HCT116 (cell line): ENCODE measurements around the gene SEMA5B. TPM values are rescaled to one million over a fixed set of nuclear protein-coding genes. Genes with fewer than 3 reads are reported as not detected.

Experiments used
- ATAC-seq: fragments of 200-7000 bp; cut with Tn5 transposase; 2 replicates; pipeline ENCODE4 v1.9.1; 2020; ENCODE audit warnings: mild to moderate bottlenecking, moderate library complexity
- BruUV-seq: library from RNA; stranded (reverse); fragments of 400-500 nt; replicated peaks from 2 replicates; lab custom pipeline; 2021; lab: Mats Ljungman, UMichigan
- CTCF ChIA-PET: fragments of 300-600 bp; sonication (Branson Sonifier 250); formaldehyde crosslinking; loops from one replicate; lab custom pipeline; 2021; ENCODE audit warnings: antibody characterized with exemption; lab: Charles Lee
- POLR2A ChIA-PET: fragments of 300-600, 350-600 bp; sonication (Branson Sonifier 250); formaldehyde crosslinking; loops from one replicate; lab custom pipeline; 2021; ENCODE audit warnings: antibody characterized with exemption; lab: Charles Lee
- RAD21 ChIA-PET, 2 experiments: fragments of 300-600 bp; sonication (Branson Sonifier 250); formaldehyde crosslinking; loops; one replicate each; lab custom pipeline; 2023; ENCODE audit warnings: low total read pairs in 2 of 2; ENCODE audit not compliant: uncharacterized antibody in 2 of 2, unreplicated experiment in 2 of 2, low non-redundant PET in 1 of 2; lab: Charles Lee
- DNase-seq: peaks from one replicate; pipeline ENCODE4 v3.0.0-alpha.2; 2010; ENCODE audit warnings: low read depth, low spot score
- H2AFZ ChIP-seq: fragments of 200-600 bp; shearing (Covaris generic), sonication (generic); 2 replicates; pipeline ENCODE4 v1.6.1; 2017; ENCODE audit warnings: low read depth, mixed run types, mixed read lengths, antibody characterized with exemption, low read length; ENCODE audit not compliant: poor library complexity, severe bottlenecking
- H3K27ac ChIP-seq: 2 replicates; pipeline ENCODE4 v1.5.1; 2012; ENCODE audit warnings: low read depth, low read length
- H3K27me3 ChIP-seq: fragments of 200-600 bp; sonication (generic); 2 replicates; pipeline ENCODE4 v1.6.1; 2016; ENCODE audit warnings: mixed run types, low read length, mixed read lengths; ENCODE audit not compliant: insufficient read depth
- H3K36me3 ChIP-seq, 2 experiments: fragments of 200-500 bp in 1 of 2; fragments of 200-600 bp in 1 of 2; sonication (Bioruptor generic) in 1 of 2; sonication (generic) in 1 of 2; 2 replicates each; pipeline versions ENCODE4 v1.5.1 to v1.6.1; 2014 to 2016; ENCODE audit warnings: low read length in 2 of 2, inconsistent platforms in 1 of 2, mixed read lengths in 1 of 2, mixed run types in 1 of 2; ENCODE audit not compliant: insufficient read depth in 2 of 2, control insufficient read depth in 1 of 2
- H3K4me1 ChIP-seq, 2 experiments: fragments of 200-600 bp in 1 of 2; sonication (generic) in 1 of 2; 2 replicates each; pipeline versions ENCODE4 v1.5.1 to v1.6.1; 2012 to 2017; ENCODE audit warnings: low read length in 2 of 2, inconsistent platforms in 1 of 2, mild to moderate bottlenecking in 1 of 2, mixed read lengths in 1 of 2, mixed run types in 1 of 2, moderate library complexity in 1 of 2; ENCODE audit not compliant: insufficient read depth in 2 of 2, control insufficient read depth in 1 of 2
- H3K4me2 ChIP-seq: fragments of 200-600 bp; sonication (generic); 2 replicates; pipeline ENCODE4 v1.6.1; 2017; ENCODE audit warnings: mixed run types, low read length, mixed read lengths
- H3K4me3 ChIP-seq, 2 experiments: fragments of 200-600 bp in 1 of 2; sonication (generic) in 1 of 2; replicated peaks in 1 of 2; 2 replicates each; pipeline ENCODE4 v1.5.1; 2011 to 2016; ENCODE audit warnings: low read length in 2 of 2, control low read depth in 1 of 2, low read depth in 1 of 2, mild to moderate bottlenecking in 1 of 2, mixed read lengths in 1 of 2, mixed run types in 1 of 2
- H3K79me2 ChIP-seq: fragments of 200-600 bp; sonication (generic); 2 replicates; pipeline ENCODE4 v1.6.1; 2017; ENCODE audit warnings: mild to moderate bottlenecking, mixed run types, low read length, moderate library complexity, mixed read lengths; ENCODE audit not compliant: insufficient read depth
- H3K9ac ChIP-seq: fragments of 200-600 bp; sonication (generic); 2 replicates; pipeline ENCODE4 v1.6.1; 2016; ENCODE audit warnings: low read length, mixed read lengths
- H3K9me2 ChIP-seq: fragments of 200-600 bp; sonication (generic), shearing (Covaris generic); 2 replicates; pipeline ENCODE4 v1.6.1; 2017; ENCODE audit warnings: mixed run types, mild to moderate bottlenecking, moderate library complexity; ENCODE audit not compliant: insufficient read depth
- H3K9me3 ChIP-seq, 2 experiments: fragments of 200-500 bp in 1 of 2; fragments of 200-600 bp in 1 of 2; sonication (Bioruptor generic) in 1 of 2; sonication (generic) in 1 of 2; 2 replicates each; pipeline ENCODE4 v1.6.1; 2014 to 2017; ENCODE audit warnings: low read length in 2 of 2, mixed read lengths in 2 of 2, inconsistent platforms in 1 of 2, low read depth in 1 of 2, mild to moderate bottlenecking in 1 of 2, mixed run types in 1 of 2, moderate library complexity in 1 of 2; ENCODE audit not compliant: control insufficient read depth in 1 of 2, insufficient read depth in 1 of 2
- H4K20me1 ChIP-seq: fragments of 200-600 bp; sonication (generic), shearing (Covaris generic); 2 replicates; pipeline ENCODE4 v1.6.1; 2017; ENCODE audit warnings: mixed run types, mild to moderate bottlenecking, moderate library complexity; ENCODE audit not compliant: insufficient read depth
- CBX3 ChIP-seq: IDR thresholded peaks from 2 replicates; pipeline ENCODE4 v1.6.1; 2012; ENCODE audit warnings: low read depth
- CEBPB ChIP-seq: IDR thresholded peaks from 2 replicates; pipeline ENCODE4 v1.6.1; 2012; ENCODE audit warnings: low read depth
- ELF1 ChIP-seq: IDR thresholded peaks from 2 replicates; pipeline ENCODE4 v1.6.1; 2012; ENCODE audit warnings: low read depth, borderline replicate concordance
- POLR2AphosphoS5 ChIP-seq: IDR thresholded peaks from 2 replicates; pipeline ENCODE4 v1.6.1; 2011; ENCODE audit warnings: mild to moderate bottlenecking, low read depth, low read length, moderate library complexity
- SRF ChIP-seq: IDR thresholded peaks from 2 replicates; pipeline ENCODE4 v1.6.1; 2012; ENCODE audit warnings: low read depth
- TCF7L2 ChIP-seq: IDR thresholded peaks from 2 replicates; pipeline ENCODE4 v1.7.0; 2011; ENCODE audit warnings: borderline replicate concordance, inconsistent platforms; ENCODE audit not compliant: insufficient read depth, insufficient read length; ENCODE audit errors: extremely low read depth
- ZFX ChIP-seq: fragments of 450-650 bp; IDR thresholded peaks from 2 replicates; pipeline ENCODE4 v1.6.1; 2017
- ZNF274 ChIP-seq: fragments of 200-500 bp; sonication (Bioruptor generic); IDR thresholded peaks from 2 replicates; pipeline ENCODE4 v1.6.1; 2014; ENCODE audit warnings: mild to moderate bottlenecking, low read depth, low read length, inconsistent platforms
- intact Hi-C: fragments of 100-400 bp; cut with micrococcal nuclease; formaldehyde crosslinking; loops from 2 replicates; pipeline ENCODE4 v1.10.0; 2022
- total RNA-seq: library from RNA; stranded (reverse); gene quantifications from one replicate; pipeline ENCODE4 v1.2.1, GENCODE V29; 2021; ENCODE audit not compliant: unreplicated experiment
- TF ChIP-seq, protein P1 (sequence below): IDR thresholded peaks from 2 replicates; pipeline ENCODE4 v1.6.1; 2012
- TF ChIP-seq, protein P2 (sequence below): IDR thresholded peaks from 2 replicates; pipeline ENCODE4 v1.6.1; 2012
- TF ChIP-seq, protein P3 (sequence below): IDR thresholded peaks from 2 replicates; pipeline ENCODE4 v1.6.1; 2011; ENCODE audit warnings: mild to moderate bottlenecking, low read length, moderate library complexity; ENCODE audit not compliant: insufficient replicate concordance; ENCODE audit errors: extremely low read depth

Gene SEMA5B
- total RNA-seq, 1 experiment from 2014 or later = 0.15 TPM

DNA sequence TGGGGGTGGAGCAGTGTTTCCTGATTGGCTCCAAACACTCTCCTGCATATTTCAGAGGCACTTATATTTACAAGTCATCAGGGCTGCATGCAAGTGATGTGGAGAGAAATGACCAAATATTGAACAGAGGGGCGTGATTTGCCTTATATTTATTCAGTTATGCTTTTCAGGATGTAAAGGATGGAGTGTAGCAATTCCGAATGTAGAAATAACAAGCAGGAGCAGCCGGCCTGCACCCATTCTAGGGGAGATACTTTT lies 19.4 kb upstream of the SEMA5B start:
- Histone ChIP-seq H3K4me3 (no peak overlapping the region), H3K27ac (no peak overlapping the region), H2AFZ (no peak overlapping the region), H3K9me2 (no peaks in the 10 kb centered on the region), H3K36me3 (no peaks in the 10 kb centered on the region), H3K4me2 (no peak overlapping the region), H3K27me3 (no peaks in the 10 kb centered on the region), H3K79me2 (no peaks in the 10 kb centered on the region), H4K20me1 (no peaks in the 10 kb centered on the region), H3K9ac (no peak overlapping the region)
- ChIA-PET CTCF (no interaction called here), POLR2A (no interaction called here), RAD21 (no interaction called here)
- no peak for DNase-seq
- TF ChIP-seq ZNF274 = no peak
- TF ChIP-seq ZFX = no peak
- TF ChIP-seq CBX3 = no peak
- no peak for TF ChIP-seq TCF7L2
- TF ChIP-seq POLR2AphosphoS5 = no peak
- TF ChIP-seq, protein P1, sequence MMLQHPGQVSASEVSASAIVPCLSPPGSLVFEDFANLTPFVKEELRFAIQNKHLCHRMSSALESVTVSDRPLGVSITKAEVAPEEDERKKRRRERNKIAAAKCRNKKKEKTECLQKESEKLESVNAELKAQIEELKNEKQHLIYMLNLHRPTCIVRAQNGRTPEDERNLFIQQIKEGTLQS = no peak
- TF ChIP-seq, protein P2, sequence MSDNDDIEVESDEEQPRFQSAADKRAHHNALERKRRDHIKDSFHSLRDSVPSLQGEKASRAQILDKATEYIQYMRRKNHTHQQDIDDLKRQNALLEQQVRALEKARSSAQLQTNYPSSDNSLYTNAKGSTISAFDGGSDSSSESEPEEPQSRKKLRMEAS = no peak
- TF ChIP-seq ELF1 = no peak
- TF ChIP-seq SRF = no peak
- TF ChIP-seq, protein P3, sequence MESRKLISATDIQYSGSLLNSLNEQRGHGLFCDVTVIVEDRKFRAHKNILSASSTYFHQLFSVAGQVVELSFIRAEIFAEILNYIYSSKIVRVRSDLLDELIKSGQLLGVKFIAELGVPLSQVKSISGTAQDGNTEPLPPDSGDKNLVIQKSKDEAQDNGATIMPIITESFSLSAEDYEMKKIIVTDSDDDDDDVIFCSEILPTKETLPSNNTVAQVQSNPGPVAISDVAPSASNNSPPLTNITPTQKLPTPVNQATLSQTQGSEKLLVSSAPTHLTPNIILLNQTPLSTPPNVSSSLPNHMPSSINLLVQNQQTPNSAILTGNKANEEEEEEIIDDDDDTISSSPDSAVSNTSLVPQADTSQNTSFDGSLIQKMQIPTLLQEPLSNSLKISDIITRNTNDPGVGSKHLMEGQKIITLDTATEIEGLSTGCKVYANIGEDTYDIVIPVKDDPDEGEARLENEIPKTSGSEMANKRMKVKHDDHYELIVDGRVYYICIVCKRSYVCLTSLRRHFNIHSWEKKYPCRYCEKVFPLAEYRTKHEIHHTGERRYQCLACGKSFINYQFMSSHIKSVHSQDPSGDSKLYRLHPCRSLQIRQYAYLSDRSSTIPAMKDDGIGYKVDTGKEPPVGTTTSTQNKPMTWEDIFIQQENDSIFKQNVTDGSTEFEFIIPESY = no peak
- no peak for TF ChIP-seq CEBPB
- TF ChIP-seq, all 23 proteins: peak for 0
- Histone ChIP-seq H3K9me3 (no peaks in the 10 kb centered on the region), H3K4me1 (no peaks in the 10 kb centered on the region)
- intact Hi-C loops = loop anchor here (5.0 kb wide), 1 partner anchor 210 kb away; no protein-coding TSS in a partner anchor
- BruUV-seq = no TSS peak
- no peak for ATAC-seq
